ENCODE results near the gene ADAT1.

GRCh38 chr16:75635036-75635435 is 12.0 kb upstream of the ADAT1 start:
- TF ChIP-seq, protein P1, sequence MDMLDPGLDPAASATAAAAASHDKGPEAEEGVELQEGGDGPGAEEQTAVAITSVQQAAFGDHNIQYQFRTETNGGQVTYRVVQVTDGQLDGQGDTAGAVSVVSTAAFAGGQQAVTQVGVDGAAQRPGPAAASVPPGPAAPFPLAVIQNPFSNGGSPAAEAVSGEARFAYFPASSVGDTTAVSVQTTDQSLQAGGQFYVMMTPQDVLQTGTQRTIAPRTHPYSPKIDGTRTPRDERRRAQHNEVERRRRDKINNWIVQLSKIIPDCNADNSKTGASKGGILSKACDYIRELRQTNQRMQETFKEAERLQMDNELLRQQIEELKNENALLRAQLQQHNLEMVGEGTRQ (IDR thresholded peaks at IDR 0.05; ENCODE audit: borderline replicate concordance, low read depth, low read length), result no peak
- no peak for TF ChIP-seq MTA3 (IDR thresholded peaks at IDR 0.05; ENCODE audit: borderline replicate concordance, low read length)
- no peak for TF ChIP-seq POLR2A (IDR thresholded peaks at IDR 0.05; ENCODE audit: low read depth, low read length)
- TF ChIP-seq CTCF (IDR thresholded peaks at IDR 0.05 in 2 of 3, conservative IDR thresholded peaks at IDR 0.05 in 1 of 3; ENCODE audit: control insufficient read depth in 2 of 3, extremely low read depth in 1 of 3, insufficient read depth in 1 of 3, low read depth in 3 of 3, low read length in 3 of 3), result no peak
- TF ChIP-seq PML (IDR thresholded peaks at IDR 0.05; ENCODE audit: low read length), result no peak

Measured in GM12878 (cell line).